HG03097 (cell line): ENCODE measurements around the gene SNAPC4.

Experiments
- ATAC-seq: cut with Tn5 transposase; IDR thresholded peaks from one replicate; pipeline ENCODE4 v1.9.1; 2021; ENCODE audit not compliant: unreplicated experiment, low FRiP score

The SNAPC4 gene

GRCh38 chr9:136400038-136400834, at the start of gene SNAPC4:
Gene SNAPC4 (minus strand): TSS chr9:136400170. CDS start chr9:136398428, 1,742 bp downstream.
- peak; percentile 68 for ATAC-seq

- ATAC-seq = no peak
Measured at GRCh38 chr9:136448655-136449054, 48.7 kb upstream of the SNAPC4 start.

- ATAC-seq = no peak
Measured at GRCh38 chr9:136447173-136447778, 47.3 kb upstream of the SNAPC4 start.

- no peak for ATAC-seq
Measured at GRCh38 chr9:136445799-136446198, 45.8 kb upstream of the SNAPC4 start.

GRCh38 chr9:136444102-136444501, 44.1 kb upstream of the SNAPC4 start:
- no peak for ATAC-seq

GRCh38 chr9:136443687-136444086, 43.7 kb upstream of the SNAPC4 start:
- no peak for ATAC-seq

- ATAC-seq = no peak
Measured at GRCh38 chr9:136443087-136443486, 43.1 kb upstream of the SNAPC4 start.

- ATAC-seq = no peak
Measured at GRCh38 chr9:136442265-136442664, 42.3 kb upstream of the SNAPC4 start.

- ATAC-seq = no peak
Measured at GRCh38 chr9:136441681-136442245, 41.8 kb upstream of the SNAPC4 start.

- no peak for ATAC-seq
Measured at GRCh38 chr9:136441191-136441680, 41.3 kb upstream of the SNAPC4 start.

- ATAC-seq = peak; percentile 53
Measured at GRCh38 chr9:136439481-136440408, 39.8 kb upstream of the SNAPC4 start, which contains the start of gene INPP5E. Gene INPP5E (minus strand): TSS chr9:136439845. CDS start chr9:136439419, 426 bp downstream.

- peak; percentile 39 for ATAC-seq
Measured at GRCh38 chr9:136438548-136439480, 38.8 kb upstream of the SNAPC4 start.

- no peak for ATAC-seq
Measured at GRCh38 chr9:136437839-136438547, 38.0 kb upstream of the SNAPC4 start.

GRCh38 chr9:136437430-136437829, 37.5 kb upstream of the SNAPC4 start:
- ATAC-seq = no peak

- no peak for ATAC-seq
Measured at GRCh38 chr9:136436055-136436634, 36.2 kb upstream of the SNAPC4 start.

GRCh38 chr9:136434580-136435169, 34.7 kb upstream of the SNAPC4 start:
- no peak for ATAC-seq

- no peak for ATAC-seq
Measured at GRCh38 chr9:136433849-136434579, 34.0 kb upstream of the SNAPC4 start.
